GM12892 (cell line): Measurements from ENCODE around the gene OBP2A.

Experiments
- POLR2A ChIP-seq: IDR thresholded peaks from 2 replicates; pipeline ENCODE4 v1.6.1; 2011; ENCODE audit warnings: low read depth, low read length, control low read depth
- POLR2AphosphoS5 ChIP-seq: IDR thresholded peaks from 2 replicates; pipeline ENCODE4 v1.6.1; 2011; ENCODE audit warnings: low read depth, low read length, control low read depth
- TAF1 ChIP-seq: IDR thresholded peaks from 2 replicates; pipeline ENCODE4 v1.6.1; 2011; ENCODE audit warnings: low read depth, mild to moderate bottlenecking, control low read depth, low read length, borderline replicate concordance

- TF ChIP-seq POLR2AphosphoS5: no peak
- TF ChIP-seq POLR2A: no peak
- no peak for TF ChIP-seq TAF1
These were observed 46.7 kb downstream of the OBP2A start for GRCh38 chr9:135592625-135593024.
